Measurements from ENCODE around the gene JARID2.

GRCh38 chr6:15458021-15458459 is 212.2 kb downstream of the JARID2 start:
- TF ChIP-seq CTCF (IDR thresholded peaks at IDR 0.05) (no peak), POLR2A (IDR thresholded peaks at IDR 0.05) (no peak)

All from testis (tissue), 2 donors.